ENCODE data around the gene TXN.

GRCh38 chr9:110248361-110248760 lies 7.9 kb downstream of the TXN start:
- TF ChIP-seq POLR2A (IDR thresholded peaks at IDR 0.05; ENCODE audit: low read depth, low read length) (no peak), CTCF (conservative IDR thresholded peaks at IDR 0.05; ENCODE audit: low read depth, low read length) (no peak), CEBPB (IDR thresholded peaks at IDR 0.05; ENCODE audit: low read depth, low read length) (no peak), MAFK (IDR thresholded peaks at IDR 0.05; ENCODE audit: low read depth, low read length) (no peak), RFX5 (IDR thresholded peaks at IDR 0.05; ENCODE audit: low read depth, low read length) (no peak), ELK1 (IDR thresholded peaks at IDR 0.05; ENCODE audit: borderline replicate concordance, low read depth, low read length) (no peak), MXI1 (IDR thresholded peaks at IDR 0.05; ENCODE audit: borderline replicate concordance, low read depth, low read length) (no peak), SMC3 (IDR thresholded peaks at IDR 0.05; ENCODE audit: low read depth, low read length) (no peak), BHLHE40 (IDR thresholded peaks at IDR 0.05; ENCODE audit: low read depth, low read length) (no peak), RAD21 (IDR thresholded peaks at IDR 0.05; ENCODE audit: low read length) (no peak), MAZ (IDR thresholded peaks at IDR 0.05; ENCODE audit: borderline replicate concordance, low read depth, low read length) (no peak)

Measured in IMR-90 (cell line).